DMS 273 (cell line): ENCODE results near the gene HOXD1.

Source experiments
- DNase-seq: peaks from one replicate; lab custom pipeline; 2025; ENCODE audit not compliant: unreplicated experiment; lab: John Stamatoyannopoulos, UW

HOXD1 gene

DNA sequence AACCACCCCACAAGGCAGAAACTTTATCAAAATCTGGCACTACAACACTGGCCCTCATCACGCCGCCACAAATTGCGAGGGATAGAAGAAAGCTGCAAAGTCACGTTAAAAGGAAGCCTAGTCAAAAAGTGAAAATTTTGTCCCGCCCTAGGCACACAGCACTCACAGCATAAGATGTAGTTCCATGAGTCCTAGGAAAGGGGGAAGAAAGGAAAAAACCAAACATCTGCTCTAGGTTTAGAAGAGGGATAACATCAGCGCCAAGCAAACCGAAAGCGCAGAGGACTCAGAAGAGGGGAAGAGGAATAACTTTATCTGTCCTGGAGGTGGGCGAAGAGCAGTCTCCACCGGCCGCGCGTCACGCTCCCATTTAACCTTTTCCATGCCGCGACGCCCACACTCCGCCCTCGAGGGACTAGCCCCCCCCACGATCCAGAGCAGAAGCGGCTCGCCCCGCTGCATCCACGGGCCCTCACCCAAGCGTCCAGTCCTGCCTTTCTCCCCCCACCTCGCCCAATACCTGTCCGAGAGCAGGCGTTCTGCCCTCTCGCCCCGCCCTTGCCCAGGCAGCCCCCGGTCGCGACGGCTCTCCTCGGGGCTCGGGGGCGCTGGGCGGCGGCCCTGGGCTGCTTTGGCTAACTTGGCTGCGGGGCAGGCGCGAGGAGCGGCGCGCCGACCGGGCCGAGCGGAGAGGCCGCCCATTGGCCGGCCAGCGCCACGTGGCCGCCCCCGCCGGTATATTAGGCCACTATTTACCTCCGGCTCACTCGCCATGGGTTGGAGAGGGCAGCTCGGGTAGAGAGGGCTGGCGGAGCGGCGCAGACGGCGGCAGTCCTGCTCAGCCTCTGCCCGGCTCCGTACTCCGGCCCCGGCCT lies at the start of gene HOXD1:
Gene HOXD1 (plus strand): TSS at position 770 of the 875 bp plus-strand sequence. CDS start 134 bp downstream, outside the sequence.
- peak; percentile 87 for DNase-seq

- DNase-seq, result no peak
Measured at GRCh38 chr2:176138923-176139660, 49.4 kb upstream of the HOXD1 start.

DNA sequence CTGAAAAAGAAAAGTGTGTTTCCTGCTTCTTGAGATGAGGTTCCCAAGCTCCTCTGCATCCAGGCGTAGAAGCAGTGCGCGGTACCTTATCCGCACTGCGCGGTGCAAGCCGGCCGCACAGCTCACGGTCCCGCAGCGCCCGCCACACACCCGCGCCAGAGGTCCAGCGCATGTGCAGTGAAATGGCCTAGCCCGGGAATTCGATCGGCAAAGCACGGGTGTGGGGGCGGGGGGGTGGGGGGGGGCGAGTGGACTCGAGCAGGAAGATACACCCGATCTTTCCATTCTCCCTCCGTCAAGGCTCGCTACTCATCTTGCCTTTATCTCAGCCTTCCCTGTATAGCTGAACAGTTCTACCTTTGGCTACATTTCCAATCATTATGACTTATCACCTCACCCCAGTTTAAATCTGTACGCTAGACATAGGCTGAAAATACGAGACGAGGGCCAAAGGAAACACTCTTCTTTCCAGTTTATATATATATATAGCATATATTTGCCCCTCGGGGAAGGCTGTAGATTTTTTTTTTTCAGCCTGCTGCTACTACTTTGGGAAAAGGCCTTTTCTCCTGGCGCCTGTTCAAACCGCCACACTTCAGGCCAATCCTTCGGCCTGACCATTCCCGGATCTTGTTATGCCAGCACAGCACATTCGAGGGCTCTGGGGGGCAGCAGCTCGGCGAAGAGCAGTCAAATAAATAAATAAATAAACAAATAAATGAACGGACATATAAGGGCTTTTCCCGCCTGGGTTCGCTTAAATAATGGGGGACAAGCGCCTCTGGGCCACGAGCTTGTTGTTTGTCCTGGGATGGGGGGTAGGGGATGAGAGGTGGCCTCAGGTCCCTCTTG lies 48.6 kb upstream of the HOXD1 start:
- no peak for DNase-seq

GRCh38 chr2:176140513-176141317 lies 47.8 kb upstream of the HOXD1 start:
- DNase-seq, result peak; percentile 95

DNA sequence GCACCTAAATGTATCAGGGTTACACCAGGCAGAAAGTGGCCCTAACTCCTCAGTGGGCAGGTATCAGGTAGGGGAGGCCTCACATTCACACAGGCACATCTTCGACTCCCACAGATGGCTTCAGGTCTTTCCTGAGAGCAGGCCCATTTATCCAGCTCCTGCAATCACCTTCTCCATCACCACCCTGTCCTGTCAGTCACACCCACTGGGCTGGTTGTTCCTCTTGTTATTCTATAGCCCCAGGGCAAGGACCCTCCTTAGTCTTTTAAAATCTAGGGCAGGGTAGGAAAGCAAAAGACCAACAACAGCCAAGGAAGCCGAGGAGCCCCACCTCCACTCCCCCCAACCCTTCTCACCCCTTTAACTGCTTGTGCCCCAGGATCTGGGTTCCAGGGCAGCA lies 46.2 kb upstream of the HOXD1 start:
- DNase-seq, result no peak

DNA sequence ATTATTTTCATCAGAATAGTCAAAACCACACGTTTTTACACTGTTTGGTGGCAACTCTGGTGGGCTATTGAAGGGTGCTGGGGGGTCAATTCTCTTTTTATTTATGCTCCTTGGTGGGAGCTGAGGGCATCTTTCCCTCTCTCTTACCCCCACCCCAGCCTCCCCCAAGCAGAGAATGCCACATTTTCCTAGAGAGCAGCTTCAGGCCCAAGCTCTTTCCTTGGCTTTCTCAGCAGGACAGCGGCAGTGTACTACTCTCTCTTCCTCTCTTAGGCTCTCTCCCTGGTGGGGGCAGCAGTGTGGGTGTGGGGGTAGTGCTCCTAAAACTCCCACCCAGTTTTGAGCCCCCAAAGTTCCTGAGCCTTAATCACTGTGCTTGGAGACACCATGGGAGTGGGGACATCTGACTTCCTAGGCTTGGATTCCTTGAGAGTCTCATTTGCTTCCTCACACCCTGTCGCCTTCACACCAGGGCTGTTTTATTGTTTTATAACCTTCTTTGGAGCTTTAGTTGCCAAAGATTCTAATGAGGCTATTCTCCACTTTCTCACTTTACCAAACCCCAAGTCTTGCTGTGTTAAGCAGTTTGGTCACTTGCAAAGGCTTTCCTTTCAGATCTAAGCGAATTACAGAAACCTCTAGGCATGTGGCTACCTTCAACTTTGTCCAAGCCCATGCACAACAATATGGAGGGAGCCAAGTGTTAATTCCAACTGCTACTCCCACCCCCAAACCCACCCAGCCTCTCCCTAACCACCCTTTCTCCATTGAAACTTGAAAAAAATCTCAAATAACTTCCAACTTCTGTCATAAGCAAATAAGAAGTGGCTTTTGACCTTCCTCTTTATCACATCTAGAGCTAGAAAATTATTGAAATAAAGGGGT lies 43.1 kb upstream of the HOXD1 start:
- DNase-seq, result no peak

GRCh38 chr2:176146101-176146500 lies 42.4 kb upstream of the HOXD1 start:
- DNase-seq, result no peak

GRCh38 chr2:176146645-176147044 lies 41.8 kb upstream of the HOXD1 start:
- DNase-seq, result no peak

DNA sequence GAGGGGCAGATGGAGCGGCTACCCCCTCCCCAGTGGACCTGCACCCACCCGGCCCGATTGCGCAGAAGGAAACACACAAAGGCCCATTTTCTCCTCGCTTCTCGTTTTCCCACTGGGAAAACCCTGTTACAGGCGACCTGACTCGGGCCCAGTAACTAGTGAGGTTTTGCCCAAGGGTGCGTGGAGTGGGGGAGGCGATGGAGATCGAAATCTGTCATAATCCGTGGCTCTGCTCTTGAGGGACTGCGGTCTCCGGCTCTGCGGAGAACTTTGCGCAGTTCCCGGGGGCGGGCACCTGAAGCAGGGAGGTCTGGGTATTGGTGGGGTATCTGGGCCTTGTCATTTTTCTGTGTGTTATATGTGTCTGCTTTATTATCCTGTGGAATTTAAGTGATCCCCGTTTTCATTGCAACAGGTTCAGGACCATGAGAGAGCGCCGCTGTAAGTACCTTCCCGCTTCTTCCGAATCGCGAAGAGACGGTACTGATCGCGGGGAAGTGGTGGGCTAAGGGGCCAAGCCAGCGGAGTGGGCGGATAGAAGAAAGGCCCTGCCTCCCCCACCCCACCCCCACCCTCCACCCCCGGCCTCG lies 41.2 kb upstream of the HOXD1 start:
- DNase-seq, result no peak

DNA sequence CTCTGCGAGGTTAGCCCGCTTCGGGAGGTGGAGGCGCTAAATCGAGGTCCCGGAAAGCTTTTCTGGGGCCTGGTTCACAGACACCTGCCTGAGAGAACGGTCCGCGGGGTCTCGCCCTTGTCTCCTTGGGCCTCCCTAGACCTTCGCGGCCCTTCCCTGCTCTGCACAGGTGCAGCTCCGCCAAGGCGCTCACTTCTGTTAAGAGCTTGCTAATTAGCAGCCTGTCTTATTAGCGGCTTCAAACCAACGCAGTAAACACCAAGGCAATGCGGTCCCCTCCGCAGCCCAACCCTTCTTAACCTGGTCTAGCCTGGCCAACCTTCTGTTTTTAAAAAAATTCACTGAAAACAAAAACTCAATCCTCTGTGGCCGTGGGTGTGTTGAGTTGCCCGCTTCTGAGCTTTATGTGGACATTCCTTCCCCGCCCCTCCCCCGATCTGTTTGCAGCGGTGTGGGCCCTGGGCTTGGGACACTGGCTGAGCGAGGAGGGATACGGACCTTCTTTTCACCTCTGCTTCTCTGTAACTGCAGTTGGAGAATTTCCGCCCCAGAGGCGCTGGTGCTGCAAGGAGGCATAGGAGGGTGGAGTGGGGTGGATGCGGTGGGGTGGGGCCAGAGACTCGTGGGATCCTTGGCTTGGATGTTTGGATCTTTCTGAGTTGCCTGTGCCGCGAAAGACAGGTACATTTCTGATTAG lies 40.5 kb upstream of the HOXD1 start:
- no peak for DNase-seq

DNA sequence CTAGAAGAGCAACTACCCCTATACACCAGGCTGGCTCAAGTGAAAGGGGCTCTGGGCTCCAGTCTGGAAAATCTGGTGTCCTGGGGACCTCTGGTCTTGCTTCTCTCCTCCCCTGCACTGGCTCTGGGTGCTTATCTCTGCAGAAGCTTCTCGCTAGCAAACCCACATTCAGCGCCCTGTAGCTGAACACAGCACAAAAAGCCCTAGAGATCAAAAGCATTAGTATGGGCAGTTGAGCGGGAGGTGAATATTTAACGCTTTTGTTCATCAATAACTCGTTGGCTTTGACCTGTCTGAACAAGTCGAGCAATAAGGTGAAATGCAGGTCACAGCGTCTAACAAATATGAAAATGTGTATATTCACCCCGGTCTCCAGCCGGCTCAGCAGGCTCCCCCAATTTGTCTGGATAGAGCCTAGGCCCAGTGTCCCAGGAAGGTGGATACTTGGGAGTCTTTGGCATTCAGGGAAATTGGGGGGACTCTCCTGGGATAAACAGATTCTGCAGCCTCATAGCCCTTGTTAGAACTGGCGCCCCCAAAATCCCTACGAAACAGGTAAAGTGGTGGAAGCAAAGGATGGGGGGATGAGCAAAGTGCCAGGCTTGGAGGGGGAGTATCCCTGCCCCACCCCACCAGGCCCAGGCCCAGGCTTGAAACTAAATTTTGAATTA lies 39.6 kb upstream of the HOXD1 start:
- no peak for DNase-seq

GRCh38 chr2:176149481-176149938 lies 39.0 kb upstream of the HOXD1 start:
- no peak for DNase-seq

GRCh38 chr2:176149939-176150583 lies 38.4 kb upstream of the HOXD1 start:
- DNase-seq, result no peak

DNA sequence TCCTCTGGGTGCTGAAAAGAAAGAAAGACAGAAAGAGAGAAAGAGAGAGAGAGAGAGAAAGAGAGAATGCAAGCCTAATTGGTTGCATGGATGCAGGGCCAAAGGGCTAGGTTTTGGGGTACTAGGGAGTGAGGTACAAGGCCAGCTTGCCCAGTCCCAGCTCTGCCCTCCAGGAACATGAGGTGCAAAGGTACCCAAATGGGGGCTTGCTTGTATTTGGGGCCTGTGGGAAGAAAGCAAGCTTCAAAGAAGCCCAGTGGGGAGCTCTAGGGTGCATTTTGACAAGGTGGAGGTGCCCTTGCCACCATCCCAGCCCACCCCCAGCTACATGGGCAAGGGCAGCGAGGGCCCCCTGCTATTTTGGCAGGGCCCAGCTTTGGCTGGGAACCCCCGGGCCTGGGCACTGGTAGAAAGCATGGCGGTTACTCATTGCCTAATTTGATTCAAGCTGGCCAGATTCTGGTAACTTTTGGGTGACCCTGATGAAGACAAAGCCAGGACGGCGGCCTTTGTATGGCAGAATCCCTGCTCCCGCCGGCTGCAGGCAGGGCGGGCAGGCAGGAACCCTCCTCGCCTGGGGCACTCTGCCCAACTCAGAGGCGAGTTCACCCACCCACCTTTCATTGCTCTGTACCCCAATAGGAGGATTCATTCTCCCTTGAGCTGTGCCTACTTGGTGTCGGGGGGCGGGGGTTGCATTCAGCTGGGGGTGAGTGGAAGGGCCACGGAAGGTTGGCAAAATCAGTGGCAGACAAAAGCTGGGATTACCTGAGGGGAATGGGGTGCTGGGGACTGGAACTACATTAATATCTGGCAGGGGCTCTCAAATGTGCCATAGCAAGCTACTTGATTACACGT lies 37.7 kb upstream of the HOXD1 start:
- no peak for DNase-seq

DNA sequence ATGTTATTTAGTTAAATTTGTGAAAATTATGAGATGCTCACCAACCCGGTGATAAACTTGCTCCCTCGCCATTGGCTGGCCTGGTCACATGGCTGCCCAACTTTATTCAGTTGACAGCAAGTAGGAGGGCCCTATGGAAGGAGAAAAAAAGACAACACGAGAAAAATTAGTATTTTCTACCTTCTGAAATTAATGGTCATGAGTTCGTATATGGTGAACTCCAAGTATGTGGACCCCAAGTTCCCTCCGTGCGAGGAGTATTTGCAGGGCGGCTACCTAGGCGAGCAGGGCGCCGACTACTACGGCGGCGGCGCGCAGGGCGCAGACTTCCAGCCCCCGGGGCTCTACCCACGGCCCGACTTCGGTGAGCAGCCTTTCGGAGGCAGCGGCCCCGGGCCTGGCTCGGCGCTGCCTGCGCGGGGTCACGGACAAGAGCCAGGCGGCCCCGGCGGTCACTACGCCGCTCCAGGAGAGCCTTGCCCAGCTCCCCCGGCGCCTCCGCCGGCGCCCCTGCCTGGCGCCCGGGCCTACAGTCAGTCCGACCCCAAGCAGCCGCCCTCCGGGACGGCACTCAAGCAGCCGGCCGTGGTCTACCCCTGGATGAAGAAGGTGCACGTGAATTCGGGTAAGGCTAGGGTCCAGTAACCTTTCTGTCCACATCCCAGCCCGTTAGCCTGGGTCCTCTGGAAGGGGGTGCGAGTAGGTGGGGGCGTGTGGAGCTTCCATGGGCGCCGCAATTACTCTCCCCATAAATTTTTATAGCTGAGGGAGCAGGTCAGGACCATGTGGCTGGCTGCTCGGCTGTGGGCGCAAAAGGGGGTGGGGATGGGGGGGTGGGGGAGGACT lies 36.8 kb upstream of the HOXD1 start, which contains the start of gene HOXD4:
Gene HOXD4 (plus strand): TSS at position 109 of the 846 bp plus-strand sequence. CDS start 84 bp downstream, at position 193.
- DNase-seq, result no peak
